GM12878 (cell line): Measurements from ENCODE around the gene NCF2. TPM values are rescaled to one million over a fixed set of nuclear protein-coding genes. Genes with fewer than 3 reads are reported as not detected.

Source experiments
- ATAC-seq: fragments of 200-7000 bp; cut with Tn5 transposase; 3 replicates; pipeline ENCODE4 v1.9.1; 2020; ENCODE audit warnings: mild to moderate bottlenecking, moderate library complexity
- BruUV-seq: library from RNA; stranded (reverse); fragments of 400-500 nt; replicated peaks from 2 replicates; lab custom pipeline; 2021; lab: Mats Ljungman, UMichigan
- CTCF ChIA-PET: fragments of 300-600 bp; sonication (Branson Sonifier 250); formaldehyde crosslinking; extraction: SDS; loops from one replicate; lab custom pipeline; 2021; ENCODE audit warnings: inconsistent platforms; lab: Yijun Ruan, JAX
- POLR2A ChIA-PET: fragments of 350-600 bp; formaldehyde crosslinking; extraction: SDS; loops from one replicate; lab custom pipeline; 2021; ENCODE audit warnings: inconsistent platforms; lab: Charles Lee
- RAD21 ChIA-PET: fragments of 300-600 bp; sonication (Branson Sonifier 250); formaldehyde crosslinking; loops from one replicate; lab custom pipeline; 2023; ENCODE audit warnings: antibody characterized with exemption; ENCODE audit not compliant: unreplicated experiment; lab: Charles Lee
- SMC1A ChIA-PET: fragments of 300-600 bp; sonication (Branson Sonifier 250); formaldehyde crosslinking; loops from one replicate; lab custom pipeline; 2023; ENCODE audit not compliant: unreplicated experiment, uncharacterized antibody; lab: Charles Lee
- DNase-seq: peaks from one replicate; pipeline ENCODE4 v3.0.0-alpha.2; 2011; ENCODE audit warnings: low read depth, low spot score
- FAIRE-seq: peaks from 3 replicates; lab custom pipeline; 2011; peaks lifted over from hg19 to GRCh38; lab: Jason Lieb, UNC
- H2AFZ ChIP-seq: 2 replicates; pipeline ENCODE4 v1.6.0; 2011; ENCODE audit warnings: low read depth, low read length, control low read depth; ENCODE audit not compliant: control insufficient read depth
- H3K27ac ChIP-seq: 2 replicates; pipeline ENCODE4 v1.5.1; 2011; ENCODE audit warnings: control low read depth; ENCODE audit not compliant: control insufficient read depth, insufficient read depth
- H3K27me3 ChIP-seq, 2 experiments: replicated peaks in 1 of 2; 2 replicates each; pipeline versions ENCODE4 v1.6.0 to v1.6.1; 2011; ENCODE audit warnings: low read length in 1 of 2; ENCODE audit not compliant: control insufficient read depth in 2 of 2, insufficient read depth in 2 of 2
- H3K36me3 ChIP-seq, 2 experiments: 2 replicates each; pipeline ENCODE4 v1.5.1; 2011; ENCODE audit warnings: low read length in 1 of 2; ENCODE audit not compliant: control insufficient read depth in 2 of 2, insufficient read depth in 2 of 2
- H3K4me1 ChIP-seq: 2 replicates; pipeline ENCODE4 v1.6.1; 2011; ENCODE audit warnings: mild to moderate bottlenecking, low read length, moderate library complexity, mixed read lengths; ENCODE audit not compliant: control insufficient read depth, insufficient read depth
- H3K4me2 ChIP-seq: 2 replicates; pipeline ENCODE4 v1.6.0; 2011; ENCODE audit warnings: control low read depth; ENCODE audit not compliant: control insufficient read depth, insufficient read depth
- H3K4me3 ChIP-seq: fragments of 200-600 bp; sonication (generic); 2 replicates; pipeline ENCODE4 v1.5.1; 2016
- H3K79me2 ChIP-seq: 2 replicates; pipeline ENCODE4 v1.6.0; 2011; ENCODE audit warnings: low read length; ENCODE audit not compliant: control insufficient read depth, insufficient read depth
- H3K9ac ChIP-seq: 2 replicates; pipeline ENCODE4 v1.8.0; 2011; ENCODE audit warnings: low read length, control low read depth, mixed read lengths; ENCODE audit not compliant: control insufficient read depth, insufficient read depth
- H3K9me3 ChIP-seq: replicated peaks from 3 replicates; pipeline ENCODE4 v1.5.1; 2011; ENCODE audit warnings: mild to moderate bottlenecking, low read length; ENCODE audit not compliant: control insufficient read depth, insufficient read depth
- H4K20me1 ChIP-seq: 2 replicates; pipeline ENCODE4 v1.6.0; 2011; ENCODE audit not compliant: control insufficient read depth, insufficient read depth
- CHD1 ChIP-seq: IDR thresholded peaks from 2 replicates; pipeline ENCODE4 v1.6.1; 2012; ENCODE audit warnings: low read depth, low read length, improper control_type of control experiment
- CHD2 ChIP-seq: IDR thresholded peaks from 2 replicates; pipeline ENCODE4 v1.6.1; 2011; ENCODE audit warnings: low read depth, low read length, improper control_type of control experiment, borderline replicate concordance
- MEF2B ChIP-seq: fragments of 450-650 bp; IDR thresholded peaks from 2 replicates; pipeline ENCODE4 v1.6.1; 2018; ENCODE audit warnings: mild to moderate bottlenecking, moderate library complexity; ENCODE audit not compliant: partially characterized antibody, poor library complexity, severe bottlenecking
- PAX5 ChIP-seq: IDR thresholded peaks from 2 replicates; pipeline ENCODE4 v1.6.1; 2011; ENCODE audit warnings: low read depth, low read length, borderline replicate concordance
- POLR2AphosphoS2 ChIP-seq: IDR thresholded peaks from 2 replicates; pipeline ENCODE4 v1.6.1; 2011; ENCODE audit warnings: low read depth, mild to moderate bottlenecking, low read length, improper control_type of control experiment, moderate library complexity
- REST ChIP-seq: IDR thresholded peaks from 2 replicates; pipeline ENCODE4 v1.6.1; 2012; ENCODE audit warnings: mild to moderate bottlenecking, low read depth, low read length
- SUZ12 ChIP-seq: fragments of 200-600 bp; sonication (generic); IDR thresholded peaks from one replicate; pipeline ENCODE4 v1.6.1; 2018; ENCODE audit warnings: antibody characterized with exemption, mild to moderate bottlenecking; ENCODE audit not compliant: unreplicated experiment
- ZBTB40 ChIP-seq: fragments of 450-650 bp; IDR thresholded peaks from 2 replicates; pipeline ENCODE4 v1.6.1; 2016; ENCODE audit warnings: mild to moderate bottlenecking, moderate library complexity, borderline replicate concordance
- ZSCAN29 ChIP-seq: fragments of 450-650 bp; IDR thresholded peaks from 2 replicates; pipeline ENCODE4 v1.6.1; 2017; ENCODE audit warnings: mild to moderate bottlenecking, moderate library complexity
- WGBS: methylation state at CpG from one replicate; pipeline ENCODE4 v1.1.6; 2016; ENCODE audit warnings: low lambda C conversion rate; ENCODE audit not compliant: insufficient replicate concordance, insufficient coverage; ENCODE audit errors: missing lambda C conversion rate; 5-methylcytosine and 5-hydroxymethylcytosine counted together
- in situ Hi-C: fragments of 300-500 bp; cut with MboI; formaldehyde crosslinking; loops from 9 replicates; pipeline ENCODE4 v1.14.3; 2018; ENCODE audit warnings: mixed read lengths
- intact Hi-C: fragments of 100-400 bp; cut with micrococcal nuclease; formaldehyde crosslinking; loops from one replicate; pipeline ENCODE4 v1.14.2; 2022; ENCODE audit not compliant: unreplicated experiment
- polyA plus RNA-seq, 11 experiments: library from polyadenylated mRNA; depleted of rRNA in 4 of 11; unstranded in 6 of 11; stranded (reverse) in 5 of 11; fragments of >200 nt; fragmentation: Nextera tagmentation in 4 of 11; fragmentation: Illumina TruSeq in 1 of 11; extraction: Ambion mirVana in 4 of 11; extraction: Trizol in 1 of 11; gene quantifications; 1 replicate in 1 of 11; 2 replicates in 10 of 11; pipeline versions ENCODE4 v1.2.1 to v1.2.3, GENCODE V29; 2011 to 2016; ENCODE audit warnings: inconsistent platforms in 2 of 11, missing spikeins in 2 of 11, low read depth in 1 of 11
- total RNA-seq, 4 experiments: library from RNA; depleted of rRNA in 3 of 4; stranded (reverse); fragments of >200 nt in 3 of 4; fragmentation: Illumina TruSeq in 1 of 4; extraction: Trizol in 1 of 4; gene quantifications; 2 replicates each; pipeline versions ENCODE4 v1.2.1 to v1.2.3, GENCODE V29; 2013 to 2021
- TF ChIP-seq, protein P1 (sequence below): fragments of 450-650 bp; IDR thresholded peaks from 2 replicates; pipeline ENCODE4 v1.6.1; 2016; ENCODE audit warnings: mild to moderate bottlenecking
- TF ChIP-seq, protein P2 (sequence below): IDR thresholded peaks from 2 replicates; pipeline ENCODE4 v1.6.1; 2012; ENCODE audit warnings: low read depth, low read length, improper control_type of control experiment
- TF ChIP-seq, protein P3 (sequence below): fragments of 450-650 bp; IDR thresholded peaks from 2 replicates; pipeline ENCODE4 v1.6.1; 2017; ENCODE audit warnings: borderline replicate concordance

Gene NCF2
- total and polyA plus RNA-seq, 10 of the 15 experiments (the other 5 are each of a cell fraction or from before 2014, with no cell fraction given): 31.4 to 256 (median 77.1) TPM

- Histone ChIP-seq H2AFZ (no peak overlapping the region), H3K79me2 (no peaks in the 10 kb centered on the region), H3K9me3 (no peaks in the 10 kb centered on the region), H3K4me1 (no peaks in the 10 kb centered on the region; the same call in 1 of the 2 replicates), H3K27ac (no peak overlapping the region), H3K4me3 (no peak overlapping the region), H3K4me2 (no peak overlapping the region), H3K27me3 (no peaks in the 10 kb centered on the region), H4K20me1 (no peaks in the 10 kb centered on the region), H3K9ac (no peak overlapping the region), H3K36me3 (peaks cover 21 to 55% of the 10 kb centered on the region in 2 experiments)
- WGBS: 100% methylated on average over 3 of the region's 3 CpGs
- ChIA-PET POLR2A (no interaction called here), RAD21 (interaction anchor here (1.8 to 2.2 kb wide), 2 partner anchors 29 to 75 kb away, joined by 4 to 6 read pairs; no protein-coding TSS in a partner anchor), SMC1A (interaction anchor here (1.1 to 1.6 kb wide), 2 partner anchors 11 to 27 kb away, joined by 3 read pairs; no protein-coding TSS in a partner anchor), CTCF (interaction anchor here (0.7 to 0.8 kb wide), 2 partner anchors 11 to 135 kb away, joined by 3 read pairs; no protein-coding TSS in a partner anchor)
- no peak for FAIRE-seq
- BruUV-seq: no TSS peak
- no peak for ATAC-seq
- in situ Hi-C loops (no loop called here), intact Hi-C loops (no loop called here)
- no peak for DNase-seq
- TF ChIP-seq, protein P1, sequence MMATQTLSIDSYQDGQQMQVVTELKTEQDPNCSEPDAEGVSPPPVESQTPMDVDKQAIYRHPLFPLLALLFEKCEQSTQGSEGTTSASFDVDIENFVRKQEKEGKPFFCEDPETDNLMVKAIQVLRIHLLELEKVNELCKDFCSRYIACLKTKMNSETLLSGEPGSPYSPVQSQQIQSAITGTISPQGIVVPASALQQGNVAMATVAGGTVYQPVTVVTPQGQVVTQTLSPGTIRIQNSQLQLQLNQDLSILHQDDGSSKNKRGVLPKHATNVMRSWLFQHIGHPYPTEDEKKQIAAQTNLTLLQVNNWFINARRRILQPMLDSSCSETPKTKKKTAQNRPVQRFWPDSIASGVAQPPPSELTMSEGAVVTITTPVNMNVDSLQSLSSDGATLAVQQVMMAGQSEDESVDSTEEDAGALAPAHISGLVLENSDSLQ: no peak
- TF ChIP-seq POLR2AphosphoS2: no peak
- TF ChIP-seq ZSCAN29: no peak
- no peak for TF ChIP-seq SUZ12
- TF ChIP-seq MEF2B: no peak
- no peak for TF ChIP-seq CHD2
- TF ChIP-seq REST: no peak
- TF ChIP-seq, protein P2, sequence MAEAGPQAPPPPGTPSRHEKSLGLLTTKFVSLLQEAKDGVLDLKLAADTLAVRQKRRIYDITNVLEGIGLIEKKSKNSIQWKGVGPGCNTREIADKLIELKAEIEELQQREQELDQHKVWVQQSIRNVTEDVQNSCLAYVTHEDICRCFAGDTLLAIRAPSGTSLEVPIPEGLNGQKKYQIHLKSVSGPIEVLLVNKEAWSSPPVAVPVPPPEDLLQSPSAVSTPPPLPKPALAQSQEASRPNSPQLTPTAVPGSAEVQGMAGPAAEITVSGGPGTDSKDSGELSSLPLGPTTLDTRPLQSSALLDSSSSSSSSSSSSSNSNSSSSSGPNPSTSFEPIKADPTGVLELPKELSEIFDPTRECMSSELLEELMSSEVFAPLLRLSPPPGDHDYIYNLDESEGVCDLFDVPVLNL: no peak
- TF ChIP-seq CHD1: no peak
- TF ChIP-seq, protein P3, sequence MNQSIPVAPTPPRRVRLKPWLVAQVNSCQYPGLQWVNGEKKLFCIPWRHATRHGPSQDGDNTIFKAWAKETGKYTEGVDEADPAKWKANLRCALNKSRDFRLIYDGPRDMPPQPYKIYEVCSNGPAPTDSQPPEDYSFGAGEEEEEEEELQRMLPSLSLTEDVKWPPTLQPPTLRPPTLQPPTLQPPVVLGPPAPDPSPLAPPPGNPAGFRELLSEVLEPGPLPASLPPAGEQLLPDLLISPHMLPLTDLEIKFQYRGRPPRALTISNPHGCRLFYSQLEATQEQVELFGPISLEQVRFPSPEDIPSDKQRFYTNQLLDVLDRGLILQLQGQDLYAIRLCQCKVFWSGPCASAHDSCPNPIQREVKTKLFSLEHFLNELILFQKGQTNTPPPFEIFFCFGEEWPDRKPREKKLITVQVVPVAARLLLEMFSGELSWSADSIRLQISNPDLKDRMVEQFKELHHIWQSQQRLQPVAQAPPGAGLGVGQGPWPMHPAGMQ: no peak
- no peak for TF ChIP-seq ZBTB40
- no peak for TF ChIP-seq PAX5
Measured at GRCh38 chr1:183550915-183551314, 39.3 kb downstream of the NCF2 start.
